Hepatocyte (in vitro differentiated cells): ENCODE measurements around the gene PRCC.

Experiments
- EZH2 ChIP-seq: fragments of 200-600 bp; sonication (generic); IDR thresholded peaks from 2 replicates; pipeline ENCODE4 v1.6.1; 2016; ENCODE audit warnings: antibody characterized with exemption, mild to moderate bottlenecking, borderline replicate concordance
- EZH2phosphoT487 ChIP-seq: fragments of 200-600 bp; sonication (generic); IDR thresholded peaks from one replicate; pipeline ENCODE4 v1.6.1; 2018; ENCODE audit warnings: antibody characterized with exemption, mild to moderate bottlenecking, low read depth, moderate library complexity; ENCODE audit not compliant: unreplicated experiment, severe bottlenecking
- TF ChIP-seq, protein P1 (sequence below): fragments of 200-600 bp; sonication (generic); IDR thresholded peaks from 2 replicates; pipeline ENCODE4 v1.5.1; 2016; ENCODE audit warnings: antibody characterized with exemption, mild to moderate bottlenecking; ENCODE audit not compliant: poor library complexity

DNA sequence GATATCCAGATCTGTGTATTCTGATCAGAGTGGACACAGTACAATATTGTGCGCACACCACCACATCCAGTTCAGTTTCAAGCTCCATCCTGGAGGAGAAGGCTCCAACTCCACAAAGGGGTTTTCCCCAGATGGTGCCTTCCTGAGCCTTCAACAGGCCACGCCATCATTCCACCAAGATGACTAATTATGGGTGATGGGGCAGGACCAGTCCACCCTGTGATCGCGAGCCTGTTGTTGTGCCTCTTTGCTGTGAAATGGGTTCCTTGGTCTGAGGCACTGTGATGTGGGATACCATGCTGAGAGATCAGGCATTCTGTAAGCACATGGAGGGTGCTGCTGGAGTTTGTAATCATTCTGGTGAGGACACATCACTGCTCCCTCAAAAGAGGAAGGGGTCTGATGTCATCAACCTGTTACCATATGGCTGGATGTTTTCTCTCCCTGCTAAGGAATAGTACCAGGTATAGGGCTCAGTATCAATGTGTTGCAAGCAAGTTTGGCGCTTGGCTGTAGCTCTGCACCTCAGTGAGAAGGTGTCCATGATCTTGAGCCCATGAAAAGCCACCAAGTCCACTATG is 56.0 kb downstream of the PRCC start:
- TF ChIP-seq, protein P1, sequence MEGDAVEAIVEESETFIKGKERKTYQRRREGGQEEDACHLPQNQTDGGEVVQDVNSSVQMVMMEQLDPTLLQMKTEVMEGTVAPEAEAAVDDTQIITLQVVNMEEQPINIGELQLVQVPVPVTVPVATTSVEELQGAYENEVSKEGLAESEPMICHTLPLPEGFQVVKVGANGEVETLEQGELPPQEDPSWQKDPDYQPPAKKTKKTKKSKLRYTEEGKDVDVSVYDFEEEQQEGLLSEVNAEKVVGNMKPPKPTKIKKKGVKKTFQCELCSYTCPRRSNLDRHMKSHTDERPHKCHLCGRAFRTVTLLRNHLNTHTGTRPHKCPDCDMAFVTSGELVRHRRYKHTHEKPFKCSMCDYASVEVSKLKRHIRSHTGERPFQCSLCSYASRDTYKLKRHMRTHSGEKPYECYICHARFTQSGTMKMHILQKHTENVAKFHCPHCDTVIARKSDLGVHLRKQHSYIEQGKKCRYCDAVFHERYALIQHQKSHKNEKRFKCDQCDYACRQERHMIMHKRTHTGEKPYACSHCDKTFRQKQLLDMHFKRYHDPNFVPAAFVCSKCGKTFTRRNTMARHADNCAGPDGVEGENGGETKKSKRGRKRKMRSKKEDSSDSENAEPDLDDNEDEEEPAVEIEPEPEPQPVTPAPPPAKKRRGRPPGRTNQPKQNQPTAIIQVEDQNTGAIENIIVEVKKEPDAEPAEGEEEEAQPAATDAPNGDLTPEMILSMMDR, result no peak
- TF ChIP-seq EZH2, result no peak
- TF ChIP-seq EZH2phosphoT487, result no peak
